HEK293 (cell line): ENCODE data around the gene TMEM179B.
A peak's percentile ranks its signal among the peaks of the same experiment; 100 is the strongest.

Experiments used
- FEZF1 ChIP-seq: fragments of 450-650 bp; formaldehyde crosslinking; IDR thresholded peaks from 2 replicates; pipeline ENCODE4 v1.5.1; 2016; ENCODE audit warnings: missing biosample characterization, missing genetic modification characterization
- GLI4 ChIP-seq: fragments of 450-650 bp; formaldehyde crosslinking; IDR thresholded peaks from 2 replicates; pipeline ENCODE4 v1.5.1; 2016; ENCODE audit warnings: missing biosample characterization, missing genetic modification characterization
- HOXD13 ChIP-seq: sonication (generic); formaldehyde crosslinking; IDR thresholded peaks from 2 replicates; pipeline ENCODE4 v1.8.0; 2022; ENCODE audit warnings: missing genetic modification reagents, borderline replicate concordance
- OVOL3 ChIP-seq: fragments of 450-650 bp; formaldehyde crosslinking; IDR thresholded peaks from 2 replicates; pipeline ENCODE4 v1.5.1; 2016; ENCODE audit warnings: missing biosample characterization, missing genetic modification characterization
- RBAK ChIP-seq: fragments of 450-650 bp; formaldehyde crosslinking; IDR thresholded peaks from 2 replicates; pipeline ENCODE4 v1.5.1; 2016; ENCODE audit warnings: missing biosample characterization, missing genetic modification characterization
- SCRT2 ChIP-seq: fragments of 450-650 bp; formaldehyde crosslinking; IDR thresholded peaks from 2 replicates; pipeline ENCODE4 v1.5.1; 2016; ENCODE audit warnings: missing biosample characterization, missing genetic modification characterization
- YY2 ChIP-seq: fragments of 450-650 bp; formaldehyde crosslinking; IDR thresholded peaks from 2 replicates; pipeline ENCODE4 v1.5.1; 2016; ENCODE audit warnings: missing biosample characterization, missing genetic modification characterization
- ZNF175 ChIP-seq: fragments of 450-650 bp; formaldehyde crosslinking; IDR thresholded peaks from 2 replicates; pipeline ENCODE4 v1.5.1; 2016; ENCODE audit warnings: missing biosample characterization, missing genetic modification characterization
- ZNF211 ChIP-seq: fragments of 450-650 bp; formaldehyde crosslinking; IDR thresholded peaks from 2 replicates; pipeline ENCODE4 v1.5.1; 2016; ENCODE audit warnings: low read depth, missing biosample characterization, missing genetic modification characterization
- ZNF221 ChIP-seq: fragments of 450-650 bp; formaldehyde crosslinking; IDR thresholded peaks from 2 replicates; pipeline ENCODE4 v1.5.1; 2017; ENCODE audit warnings: missing biosample characterization, missing genetic modification characterization, borderline replicate concordance
- ZNF292 ChIP-seq: fragments of 450-650 bp; formaldehyde crosslinking; IDR thresholded peaks from 2 replicates; pipeline ENCODE4 v1.5.1; 2016; ENCODE audit warnings: low read depth, missing biosample characterization, missing genetic modification characterization, borderline replicate concordance
- ZNF354C ChIP-seq: fragments of 450-650 bp; formaldehyde crosslinking; IDR thresholded peaks from 2 replicates; pipeline ENCODE4 v1.5.1; 2016; ENCODE audit warnings: missing biosample characterization, missing genetic modification characterization, low read depth, borderline replicate concordance
- ZNF473 ChIP-seq: fragments of 450-650 bp; formaldehyde crosslinking; IDR thresholded peaks from 2 replicates; pipeline ENCODE4 v1.5.1; 2017; ENCODE audit warnings: missing biosample characterization, missing genetic modification characterization
- ZNF561 ChIP-seq: fragments of 450-650 bp; IDR thresholded peaks from 2 replicates; pipeline ENCODE4 v1.5.1; 2018; ENCODE audit warnings: missing biosample characterization, missing genetic modification characterization, borderline replicate concordance
- ZNF626 ChIP-seq: fragments of 450-650 bp; sonication (Bioruptor Pico); formaldehyde crosslinking; IDR thresholded peaks from 2 replicates; pipeline ENCODE4 v1.5.1; 2018; ENCODE audit warnings: missing biosample characterization, missing genetic modification characterization, inconsistent platforms
- ZNF654 ChIP-seq: fragments of 450-650 bp; formaldehyde crosslinking; IDR thresholded peaks from 2 replicates; pipeline ENCODE4 v1.5.1; 2016; ENCODE audit warnings: low read depth, missing biosample characterization, missing genetic modification characterization
- ZNF677 ChIP-seq: fragments of 450-650 bp; IDR thresholded peaks from 2 replicates; pipeline ENCODE4 v1.5.0; 2018; ENCODE audit warnings: missing biosample characterization, mild to moderate bottlenecking, missing genetic modification characterization, moderate library complexity
- ZNF776 ChIP-seq: fragments of 450-650 bp; formaldehyde crosslinking; IDR thresholded peaks from 2 replicates; pipeline ENCODE4 v1.5.0; 2017; ENCODE audit warnings: missing biosample characterization, missing genetic modification characterization, borderline replicate concordance
- ZNF843 ChIP-seq: fragments of 450-650 bp; formaldehyde crosslinking; IDR thresholded peaks from 2 replicates; pipeline ENCODE4 v1.5.1; 2016; ENCODE audit warnings: missing biosample characterization, missing genetic modification characterization
- TF ChIP-seq, protein P1 (sequence below): fragments of 450-650 bp; formaldehyde crosslinking; IDR thresholded peaks from 2 replicates; pipeline ENCODE4 v1.5.1; 2016; ENCODE audit warnings: missing biosample characterization, missing genetic modification characterization
- TF ChIP-seq, protein P2 (sequence below): fragments of 450-650 bp; formaldehyde crosslinking; IDR thresholded peaks from 2 replicates; pipeline ENCODE4 v1.5.1; 2016; ENCODE audit warnings: missing biosample characterization, missing genetic modification characterization
- TF ChIP-seq, protein P3 (sequence below): fragments of 450-650 bp; formaldehyde crosslinking; IDR thresholded peaks from 2 replicates; pipeline ENCODE4 v1.5.1; 2016; ENCODE audit warnings: missing biosample characterization, missing genetic modification characterization
- TF ChIP-seq, protein P4 (sequence below): fragments of 450-650 bp; formaldehyde crosslinking; IDR thresholded peaks from 2 replicates; pipeline ENCODE4 v1.5.1; 2016; ENCODE audit warnings: missing biosample characterization, missing genetic modification characterization
- TF ChIP-seq, protein P5 (sequence below): fragments of 450-650 bp; formaldehyde crosslinking; IDR thresholded peaks from 2 replicates; pipeline ENCODE4 v1.5.1; 2016; ENCODE audit warnings: missing biosample characterization, missing genetic modification characterization
- TF ChIP-seq, protein P6 (sequence below): fragments of 450-650 bp; formaldehyde crosslinking; IDR thresholded peaks from 2 replicates; pipeline ENCODE4 v1.5.1; 2016; ENCODE audit warnings: missing biosample characterization, missing genetic modification characterization
- TF ChIP-seq, protein P7 (sequence below): fragments of 450-650 bp; formaldehyde crosslinking; IDR thresholded peaks from 2 replicates; pipeline ENCODE4 v1.5.1; 2016; ENCODE audit warnings: missing biosample characterization, missing genetic modification characterization

The TMEM179B gene

DNA sequence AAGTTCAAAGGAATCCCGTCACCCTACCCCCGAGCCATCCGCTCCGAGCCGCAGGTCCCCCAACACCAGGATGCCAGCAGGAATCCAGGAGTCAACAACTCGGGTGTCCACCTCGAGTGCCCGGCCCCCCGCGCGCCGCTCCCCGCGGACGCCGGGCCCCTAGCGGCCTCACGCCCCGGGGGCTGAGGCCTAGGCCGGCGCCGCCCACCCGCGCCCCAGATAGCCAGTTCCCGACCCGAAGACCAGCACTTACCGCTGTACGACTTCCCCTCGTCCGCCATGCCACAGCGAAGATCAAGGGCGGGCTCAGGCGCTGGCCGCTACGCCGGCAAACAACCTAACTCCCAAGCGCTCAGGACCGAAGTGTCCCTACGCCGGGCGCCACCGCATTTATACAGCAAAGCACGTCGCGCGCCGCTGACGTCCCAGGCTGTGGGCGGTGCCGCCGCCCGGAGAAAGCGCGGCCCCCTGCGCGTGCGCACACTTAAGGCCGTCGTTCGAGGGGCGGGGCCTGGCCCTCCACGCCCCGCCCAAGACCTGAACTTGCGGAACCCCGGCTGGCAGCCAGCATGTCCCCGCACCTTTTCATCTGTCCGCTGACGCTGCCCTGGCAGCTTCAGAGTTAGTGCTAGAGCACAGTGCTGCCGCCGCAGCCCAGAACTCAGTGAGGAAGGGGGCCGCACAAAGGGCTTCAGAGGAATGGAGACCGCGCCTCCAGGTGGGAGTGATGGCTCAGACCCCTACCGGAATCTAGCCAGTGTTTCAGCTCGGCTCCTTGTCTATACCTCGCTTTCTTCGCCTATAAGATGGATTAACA lies 18.1 kb downstream of the TMEM179B start, which contains the start of gene NXF1 (continued):
- TF ChIP-seq HOXD13 (CRISPR knock-in tag) (no peak), ZNF221 (tag by site-specific recombination) (no peak), ZNF354C (no peak), SCRT2 (tag by site-specific recombination) (no peak), ZNF626 (no peak), ZNF677 (tag by site-specific recombination) (no peak), ZNF654 (tag by site-specific recombination) (no peak), ZNF175 (tag by site-specific recombination) (no peak), ZNF211 (tag by site-specific recombination) (no peak), FEZF1 (tag by site-specific recombination) (no peak), YY2 (tag by site-specific recombination) (peak; percentile 80), ZNF561 (tag by site-specific recombination) (no peak), ZNF292 (no peak), RBAK (no peak), GLI4 (tag by site-specific recombination) (no peak; the same call in 1 of the 2 replicates), OVOL3 (tag by site-specific recombination) (no peak), ZNF776 (tag by site-specific recombination) (no peak), ZNF843 (tag by site-specific recombination) (no peak), ZNF473 (tag by site-specific recombination) (no peak)
- TF ChIP-seq, protein P1, sequence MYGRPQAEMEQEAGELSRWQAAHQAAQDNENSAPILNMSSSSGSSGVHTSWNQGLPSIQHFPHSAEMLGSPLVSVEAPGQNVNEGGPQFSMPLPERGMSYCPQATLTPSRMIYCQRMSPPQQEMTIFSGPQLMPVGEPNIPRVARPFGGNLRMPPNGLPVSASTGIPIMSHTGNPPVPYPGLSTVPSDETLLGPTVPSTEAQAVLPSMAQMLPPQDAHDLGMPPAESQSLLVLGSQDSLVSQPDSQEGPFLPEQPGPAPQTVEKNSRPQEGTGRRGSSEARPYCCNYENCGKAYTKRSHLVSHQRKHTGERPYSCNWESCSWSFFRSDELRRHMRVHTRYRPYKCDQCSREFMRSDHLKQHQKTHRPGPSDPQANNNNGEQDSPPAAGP, result peak; percentile 40; the same call in 1 of the 2 replicates
- TF ChIP-seq, protein P2, sequence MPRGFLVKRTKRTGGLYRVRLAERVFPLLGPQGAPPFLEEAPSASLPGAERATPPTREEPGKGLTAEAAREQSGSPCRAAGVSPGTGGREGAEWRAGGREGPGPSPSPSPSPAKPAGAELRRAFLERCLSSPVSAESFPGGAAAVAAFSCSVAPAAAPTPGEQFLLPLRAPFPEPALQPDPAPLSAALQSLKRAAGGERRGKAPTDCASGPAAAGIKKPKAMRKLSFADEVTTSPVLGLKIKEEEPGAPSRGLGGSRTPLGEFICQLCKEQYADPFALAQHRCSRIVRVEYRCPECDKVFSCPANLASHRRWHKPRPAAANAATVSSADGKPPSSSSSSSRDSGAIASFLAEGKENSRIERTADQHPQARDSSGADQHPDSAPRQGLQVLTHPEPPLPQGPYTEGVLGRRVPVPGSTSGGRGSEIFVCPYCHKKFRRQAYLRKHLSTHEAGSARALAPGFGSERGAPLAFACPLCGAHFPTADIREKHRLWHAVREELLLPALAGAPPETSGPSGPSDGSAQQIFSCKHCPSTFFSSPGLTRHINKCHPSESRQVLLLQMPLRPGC (tag by site-specific recombination), result no peak; the same call in 1 of the 2 replicates
- TF ChIP-seq, protein P3, sequence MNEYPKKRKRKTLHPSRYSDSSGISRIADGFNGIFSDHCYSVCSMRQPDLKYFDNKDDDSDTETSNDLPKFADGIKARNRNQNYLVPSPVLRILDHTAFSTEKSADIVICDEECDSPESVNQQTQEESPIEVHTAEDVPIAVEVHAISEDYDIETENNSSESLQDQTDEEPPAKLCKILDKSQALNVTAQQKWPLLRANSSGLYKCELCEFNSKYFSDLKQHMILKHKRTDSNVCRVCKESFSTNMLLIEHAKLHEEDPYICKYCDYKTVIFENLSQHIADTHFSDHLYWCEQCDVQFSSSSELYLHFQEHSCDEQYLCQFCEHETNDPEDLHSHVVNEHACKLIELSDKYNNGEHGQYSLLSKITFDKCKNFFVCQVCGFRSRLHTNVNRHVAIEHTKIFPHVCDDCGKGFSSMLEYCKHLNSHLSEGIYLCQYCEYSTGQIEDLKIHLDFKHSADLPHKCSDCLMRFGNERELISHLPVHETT (tag by site-specific recombination), result no peak
- TF ChIP-seq, protein P4, sequence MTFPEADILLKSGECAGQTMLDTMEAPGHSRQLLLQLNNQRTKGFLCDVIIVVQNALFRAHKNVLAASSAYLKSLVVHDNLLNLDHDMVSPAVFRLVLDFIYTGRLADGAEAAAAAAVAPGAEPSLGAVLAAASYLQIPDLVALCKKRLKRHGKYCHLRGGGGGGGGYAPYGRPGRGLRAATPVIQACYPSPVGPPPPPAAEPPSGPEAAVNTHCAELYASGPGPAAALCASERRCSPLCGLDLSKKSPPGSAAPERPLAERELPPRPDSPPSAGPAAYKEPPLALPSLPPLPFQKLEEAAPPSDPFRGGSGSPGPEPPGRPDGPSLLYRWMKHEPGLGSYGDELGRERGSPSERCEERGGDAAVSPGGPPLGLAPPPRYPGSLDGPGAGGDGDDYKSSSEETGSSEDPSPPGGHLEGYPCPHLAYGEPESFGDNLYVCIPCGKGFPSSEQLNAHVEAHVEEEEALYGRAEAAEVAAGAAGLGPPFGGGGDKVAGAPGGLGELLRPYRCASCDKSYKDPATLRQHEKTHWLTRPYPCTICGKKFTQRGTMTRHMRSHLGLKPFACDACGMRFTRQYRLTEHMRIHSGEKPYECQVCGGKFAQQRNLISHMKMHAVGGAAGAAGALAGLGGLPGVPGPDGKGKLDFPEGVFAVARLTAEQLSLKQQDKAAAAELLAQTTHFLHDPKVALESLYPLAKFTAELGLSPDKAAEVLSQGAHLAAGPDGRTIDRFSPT, result no peak
- TF ChIP-seq, protein P5, sequence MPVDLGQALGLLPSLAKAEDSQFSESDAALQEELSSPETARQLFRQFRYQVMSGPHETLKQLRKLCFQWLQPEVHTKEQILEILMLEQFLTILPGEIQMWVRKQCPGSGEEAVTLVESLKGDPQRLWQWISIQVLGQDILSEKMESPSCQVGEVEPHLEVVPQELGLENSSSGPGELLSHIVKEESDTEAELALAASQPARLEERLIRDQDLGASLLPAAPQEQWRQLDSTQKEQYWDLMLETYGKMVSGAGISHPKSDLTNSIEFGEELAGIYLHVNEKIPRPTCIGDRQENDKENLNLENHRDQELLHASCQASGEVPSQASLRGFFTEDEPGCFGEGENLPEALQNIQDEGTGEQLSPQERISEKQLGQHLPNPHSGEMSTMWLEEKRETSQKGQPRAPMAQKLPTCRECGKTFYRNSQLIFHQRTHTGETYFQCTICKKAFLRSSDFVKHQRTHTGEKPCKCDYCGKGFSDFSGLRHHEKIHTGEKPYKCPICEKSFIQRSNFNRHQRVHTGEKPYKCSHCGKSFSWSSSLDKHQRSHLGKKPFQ, result no peak
- TF ChIP-seq, protein P6, sequence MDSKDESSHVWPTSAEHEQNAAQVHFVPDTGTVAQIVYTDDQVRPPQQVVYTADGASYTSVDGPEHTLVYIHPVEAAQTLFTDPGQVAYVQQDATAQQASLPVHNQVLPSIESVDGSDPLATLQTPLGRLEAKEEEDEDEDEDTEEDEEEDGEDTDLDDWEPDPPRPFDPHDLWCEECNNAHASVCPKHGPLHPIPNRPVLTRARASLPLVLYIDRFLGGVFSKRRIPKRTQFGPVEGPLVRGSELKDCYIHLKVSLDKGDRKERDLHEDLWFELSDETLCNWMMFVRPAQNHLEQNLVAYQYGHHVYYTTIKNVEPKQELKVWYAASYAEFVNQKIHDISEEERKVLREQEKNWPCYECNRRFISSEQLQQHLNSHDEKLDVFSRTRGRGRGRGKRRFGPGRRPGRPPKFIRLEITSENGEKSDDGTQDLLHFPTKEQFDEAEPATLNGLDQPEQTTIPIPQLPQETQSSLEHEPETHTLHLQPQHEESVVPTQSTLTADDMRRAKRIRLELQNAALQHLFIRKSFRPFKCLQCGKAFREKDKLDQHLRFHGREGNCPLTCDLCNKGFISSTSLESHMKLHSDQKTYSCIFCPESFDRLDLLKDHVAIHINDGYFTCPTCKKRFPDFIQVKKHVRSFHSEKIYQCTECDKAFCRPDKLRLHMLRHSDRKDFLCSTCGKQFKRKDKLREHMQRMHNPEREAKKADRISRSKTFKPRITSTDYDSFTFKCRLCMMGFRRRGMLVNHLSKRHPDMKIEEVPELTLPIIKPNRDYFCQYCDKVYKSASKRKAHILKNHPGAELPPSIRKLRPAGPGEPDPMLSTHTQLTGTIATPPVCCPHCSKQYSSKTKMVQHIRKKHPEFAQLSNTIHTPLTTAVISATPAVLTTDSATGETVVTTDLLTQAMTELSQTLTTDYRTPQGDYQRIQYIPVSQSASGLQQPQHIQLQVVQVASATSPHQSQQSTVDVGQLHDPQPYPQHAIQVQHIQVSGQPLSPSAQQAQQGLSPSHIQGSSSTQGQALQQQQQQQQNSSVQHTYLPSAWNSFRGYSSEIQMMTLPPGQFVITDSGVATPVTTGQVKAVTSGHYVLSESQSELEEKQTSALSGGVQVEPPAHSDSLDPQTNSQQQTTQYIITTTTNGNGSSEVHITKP, result peak; percentile 28; the same call in 1 of the 2 replicates
- TF ChIP-seq, protein P7, sequence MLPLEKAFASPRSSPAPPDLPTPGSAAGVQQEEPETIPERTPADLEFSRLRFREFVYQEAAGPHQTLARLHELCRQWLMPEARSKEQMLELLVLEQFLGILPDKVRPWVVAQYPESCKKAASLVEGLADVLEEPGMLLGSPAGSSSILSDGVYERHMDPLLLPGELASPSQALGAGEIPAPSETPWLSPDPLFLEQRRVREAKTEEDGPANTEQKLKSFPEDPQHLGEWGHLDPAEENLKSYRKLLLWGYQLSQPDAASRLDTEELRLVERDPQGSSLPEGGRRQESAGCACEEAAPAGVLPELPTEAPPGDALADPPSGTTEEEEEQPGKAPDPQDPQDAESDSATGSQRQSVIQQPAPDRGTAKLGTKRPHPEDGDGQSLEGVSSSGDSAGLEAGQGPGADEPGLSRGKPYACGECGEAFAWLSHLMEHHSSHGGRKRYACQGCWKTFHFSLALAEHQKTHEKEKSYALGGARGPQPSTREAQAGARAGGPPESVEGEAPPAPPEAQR (tag by site-specific recombination), result no peak
